HCT116 (cell line): ENCODE data around the gene RNF13. TPM values are rescaled to one million over a fixed set of nuclear protein-coding genes. Genes with fewer than 3 reads are reported as not detected.

Source experiments
- ATAC-seq: fragments of 200-7000 bp; cut with Tn5 transposase; 2 replicates; pipeline ENCODE4 v1.9.1; 2020; ENCODE audit warnings: mild to moderate bottlenecking, moderate library complexity
- BruUV-seq: library from RNA; stranded (reverse); fragments of 400-500 nt; replicated peaks from 2 replicates; lab custom pipeline; 2021; lab: Mats Ljungman, UMichigan
- CTCF ChIA-PET: fragments of 300-600 bp; sonication (Branson Sonifier 250); formaldehyde crosslinking; loops from one replicate; lab custom pipeline; 2021; ENCODE audit warnings: antibody characterized with exemption; lab: Charles Lee
- POLR2A ChIA-PET: fragments of 300-600, 350-600 bp; sonication (Branson Sonifier 250); formaldehyde crosslinking; loops from one replicate; lab custom pipeline; 2021; ENCODE audit warnings: antibody characterized with exemption; lab: Charles Lee
- RAD21 ChIA-PET, 2 experiments: fragments of 300-600 bp; sonication (Branson Sonifier 250); formaldehyde crosslinking; loops; one replicate each; lab custom pipeline; 2023; ENCODE audit warnings: low total read pairs in 2 of 2; ENCODE audit not compliant: uncharacterized antibody in 2 of 2, unreplicated experiment in 2 of 2, low non-redundant PET in 1 of 2; lab: Charles Lee
- DNase-seq: peaks from one replicate; pipeline ENCODE4 v3.0.0-alpha.2; 2010; ENCODE audit warnings: low read depth, low spot score
- H2AFZ ChIP-seq: fragments of 200-600 bp; shearing (Covaris generic), sonication (generic); 2 replicates; pipeline ENCODE4 v1.6.1; 2017; ENCODE audit warnings: low read depth, mixed run types, mixed read lengths, antibody characterized with exemption, low read length; ENCODE audit not compliant: poor library complexity, severe bottlenecking
- H3K27ac ChIP-seq: 2 replicates; pipeline ENCODE4 v1.5.1; 2012; ENCODE audit warnings: low read depth, low read length
- H3K27me3 ChIP-seq: fragments of 200-600 bp; sonication (generic); 2 replicates; pipeline ENCODE4 v1.6.1; 2016; ENCODE audit warnings: mixed run types, low read length, mixed read lengths; ENCODE audit not compliant: insufficient read depth
- H3K36me3 ChIP-seq, 2 experiments: fragments of 200-500 bp in 1 of 2; fragments of 200-600 bp in 1 of 2; sonication (Bioruptor generic) in 1 of 2; sonication (generic) in 1 of 2; 2 replicates each; pipeline versions ENCODE4 v1.5.1 to v1.6.1; 2014 to 2016; ENCODE audit warnings: low read length in 2 of 2, inconsistent platforms in 1 of 2, mixed read lengths in 1 of 2, mixed run types in 1 of 2; ENCODE audit not compliant: insufficient read depth in 2 of 2, control insufficient read depth in 1 of 2
- H3K4me1 ChIP-seq, 2 experiments: fragments of 200-600 bp in 1 of 2; sonication (generic) in 1 of 2; 2 replicates each; pipeline versions ENCODE4 v1.5.1 to v1.6.1; 2012 to 2017; ENCODE audit warnings: low read length in 2 of 2, inconsistent platforms in 1 of 2, mild to moderate bottlenecking in 1 of 2, mixed read lengths in 1 of 2, mixed run types in 1 of 2, moderate library complexity in 1 of 2; ENCODE audit not compliant: insufficient read depth in 2 of 2, control insufficient read depth in 1 of 2
- H3K4me2 ChIP-seq: fragments of 200-600 bp; sonication (generic); 2 replicates; pipeline ENCODE4 v1.6.1; 2017; ENCODE audit warnings: mixed run types, low read length, mixed read lengths
- H3K4me3 ChIP-seq, 2 experiments: fragments of 200-600 bp in 1 of 2; sonication (generic) in 1 of 2; replicated peaks in 1 of 2; 2 replicates each; pipeline ENCODE4 v1.5.1; 2011 to 2016; ENCODE audit warnings: low read length in 2 of 2, control low read depth in 1 of 2, low read depth in 1 of 2, mild to moderate bottlenecking in 1 of 2, mixed read lengths in 1 of 2, mixed run types in 1 of 2
- H3K79me2 ChIP-seq: fragments of 200-600 bp; sonication (generic); 2 replicates; pipeline ENCODE4 v1.6.1; 2017; ENCODE audit warnings: mild to moderate bottlenecking, mixed run types, low read length, moderate library complexity, mixed read lengths; ENCODE audit not compliant: insufficient read depth
- H3K9ac ChIP-seq: fragments of 200-600 bp; sonication (generic); 2 replicates; pipeline ENCODE4 v1.6.1; 2016; ENCODE audit warnings: low read length, mixed read lengths
- H3K9me2 ChIP-seq: fragments of 200-600 bp; sonication (generic), shearing (Covaris generic); 2 replicates; pipeline ENCODE4 v1.6.1; 2017; ENCODE audit warnings: mixed run types, mild to moderate bottlenecking, moderate library complexity; ENCODE audit not compliant: insufficient read depth
- H3K9me3 ChIP-seq, 2 experiments: fragments of 200-500 bp in 1 of 2; fragments of 200-600 bp in 1 of 2; sonication (Bioruptor generic) in 1 of 2; sonication (generic) in 1 of 2; 2 replicates each; pipeline ENCODE4 v1.6.1; 2014 to 2017; ENCODE audit warnings: low read length in 2 of 2, mixed read lengths in 2 of 2, inconsistent platforms in 1 of 2, low read depth in 1 of 2, mild to moderate bottlenecking in 1 of 2, mixed run types in 1 of 2, moderate library complexity in 1 of 2; ENCODE audit not compliant: control insufficient read depth in 1 of 2, insufficient read depth in 1 of 2
- H4K20me1 ChIP-seq: fragments of 200-600 bp; sonication (generic), shearing (Covaris generic); 2 replicates; pipeline ENCODE4 v1.6.1; 2017; ENCODE audit warnings: mixed run types, mild to moderate bottlenecking, moderate library complexity; ENCODE audit not compliant: insufficient read depth
- ELF1 ChIP-seq: IDR thresholded peaks from 2 replicates; pipeline ENCODE4 v1.6.1; 2012; ENCODE audit warnings: low read depth, borderline replicate concordance
- EZH2phosphoT487 ChIP-seq: fragments of 200-600 bp; IDR thresholded peaks from 2 replicates; pipeline ENCODE4 v1.6.1; 2018; ENCODE audit warnings: antibody characterized with exemption, borderline replicate concordance
- FOSL1 ChIP-seq: IDR thresholded peaks from 2 replicates; pipeline ENCODE4 v1.6.1; 2012; ENCODE audit warnings: low read depth
- RAD21 ChIP-seq: IDR thresholded peaks from 2 replicates; pipeline ENCODE4 v1.6.1; 2012; ENCODE audit warnings: low read depth, mild to moderate bottlenecking
- SP1 ChIP-seq: IDR thresholded peaks from 2 replicates; pipeline ENCODE4 v1.6.1; 2012; ENCODE audit warnings: low read depth
- SRF ChIP-seq: IDR thresholded peaks from 2 replicates; pipeline ENCODE4 v1.6.1; 2012; ENCODE audit warnings: low read depth
- TCF7L2 ChIP-seq: IDR thresholded peaks from 2 replicates; pipeline ENCODE4 v1.7.0; 2011; ENCODE audit warnings: borderline replicate concordance, inconsistent platforms; ENCODE audit not compliant: insufficient read depth, insufficient read length; ENCODE audit errors: extremely low read depth
- ZFX ChIP-seq: fragments of 450-650 bp; IDR thresholded peaks from 2 replicates; pipeline ENCODE4 v1.6.1; 2017
- ZNF274 ChIP-seq: fragments of 200-500 bp; sonication (Bioruptor generic); IDR thresholded peaks from 2 replicates; pipeline ENCODE4 v1.6.1; 2014; ENCODE audit warnings: mild to moderate bottlenecking, low read depth, low read length, inconsistent platforms
- intact Hi-C: fragments of 100-400 bp; cut with micrococcal nuclease; formaldehyde crosslinking; loops from 2 replicates; pipeline ENCODE4 v1.10.0; 2022
- total RNA-seq: library from RNA; stranded (reverse); gene quantifications from one replicate; pipeline ENCODE4 v1.2.1, GENCODE V29; 2021; ENCODE audit not compliant: unreplicated experiment
- TF ChIP-seq, protein P1 (sequence below), 3 experiments: fragments of 200-600 bp in 1 of 3; sonication (generic) in 1 of 3; IDR thresholded peaks in 2 of 3; conservative IDR thresholded peaks in 1 of 3; 2 replicates each; pipeline ENCODE4 v1.5.1; 2012 to 2017; ENCODE audit warnings: low read depth in 2 of 3, low read length in 2 of 3, antibody characterized with exemption in 1 of 3, borderline replicate concordance in 1 of 3, control low read depth in 1 of 3, mild to moderate bottlenecking in 1 of 3, mixed read lengths in 1 of 3, mixed run types in 1 of 3, moderate library complexity in 1 of 3; ENCODE audit not compliant: insufficient read depth in 1 of 3
- TF ChIP-seq, protein P2 (sequence below): IDR thresholded peaks from 2 replicates; pipeline ENCODE4 v1.6.1; 2012
- TF ChIP-seq, protein P3 (sequence below): IDR thresholded peaks from 2 replicates; pipeline ENCODE4 v1.6.1; 2012; ENCODE audit warnings: low read depth

Gene RNF13
- total RNA-seq, 1 experiment from 2014 or later, result 39.9 TPM

DNA sequence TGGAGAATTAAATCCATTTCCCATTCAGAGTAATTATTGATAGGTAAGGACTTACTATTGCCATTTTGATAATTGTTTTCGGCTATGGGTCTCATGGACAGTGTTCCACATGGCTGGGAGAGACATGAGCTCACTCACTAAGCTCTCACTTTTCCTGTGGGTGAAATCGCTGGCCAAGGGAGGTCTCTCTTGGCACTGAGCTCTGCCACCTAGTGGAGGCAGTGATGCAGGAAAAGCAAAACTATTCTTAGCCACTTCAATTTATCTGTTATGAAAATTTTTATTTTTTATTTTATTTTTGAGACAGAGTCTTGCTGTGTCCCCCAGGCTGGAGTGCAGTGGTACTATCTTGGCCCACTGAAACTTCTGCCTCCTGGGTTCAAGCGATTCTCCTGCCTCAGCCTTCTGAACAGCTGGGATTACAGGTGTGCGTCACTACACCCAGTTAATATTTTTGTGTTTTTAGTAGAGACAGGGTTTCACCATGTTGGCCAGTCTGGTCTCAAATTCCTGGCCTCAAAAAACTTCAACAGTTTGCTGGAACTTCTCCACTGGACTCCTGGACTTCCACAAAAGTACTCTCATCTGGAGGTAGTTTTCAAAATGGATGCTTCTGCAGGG, 4.7 kb upstream of the RNF13 start:
- peak; percentile 70 for DNase-seq
- no peaks in the 10 kb centered on the region for H4K20me1 ChIP-seq
- intact Hi-C loops, result loop anchor here (1.0 kb wide), 2 partner anchors 43 to 296 kb away; no protein-coding TSS in a partner anchor
- POLR2A ChIA-PET, result interaction anchor here (0.7 to 1.8 kb wide), 2 partner anchors 232 to 294 kb away, joined by 3 read pairs; no protein-coding TSS in a partner anchor
- no peak overlapping the region for H3K27ac ChIP-seq
- H3K4me1 ChIP-seq, result peaks cover 19 to 34% of the 10 kb centered on the region in 2 experiments
- H3K27me3 ChIP-seq, result no peaks in the 10 kb centered on the region
- peak overlapping the region; percentile 46; the same call in 1 of the 2 replicates for H3K4me2 ChIP-seq
- H3K79me2 ChIP-seq, result peaks cover 3% of the 10 kb centered on the region
- peak overlapping the region; percentile 21; the same call in 1 of the 2 replicates for H3K9ac ChIP-seq
- H3K9me2 ChIP-seq, result no peaks in the 10 kb centered on the region
- H3K4me3 ChIP-seq, result no peak overlapping the region
- CTCF ChIA-PET, result interaction anchor here (0.6 to 3.0 kb wide), 25 partner anchors 8 to 853 kb away, joined by 3 to 47 read pairs (median 4); partner anchors contain the start of gene COMMD2
- H3K36me3 ChIP-seq, result no peaks in the 10 kb centered on the region
- ATAC-seq, result peak; percentile 31
- peak overlapping the region; percentile 99 for H2AFZ ChIP-seq
- RAD21 ChIA-PET, result interaction anchor here (0.6 to 1.9 kb wide), 7 partner anchors 37 to 853 kb away, joined by 3 to 6 read pairs (median 3); no protein-coding TSS in a partner anchor
- no peaks in the 10 kb centered on the region for H3K9me3 ChIP-seq
- TF ChIP-seq, protein P1, sequence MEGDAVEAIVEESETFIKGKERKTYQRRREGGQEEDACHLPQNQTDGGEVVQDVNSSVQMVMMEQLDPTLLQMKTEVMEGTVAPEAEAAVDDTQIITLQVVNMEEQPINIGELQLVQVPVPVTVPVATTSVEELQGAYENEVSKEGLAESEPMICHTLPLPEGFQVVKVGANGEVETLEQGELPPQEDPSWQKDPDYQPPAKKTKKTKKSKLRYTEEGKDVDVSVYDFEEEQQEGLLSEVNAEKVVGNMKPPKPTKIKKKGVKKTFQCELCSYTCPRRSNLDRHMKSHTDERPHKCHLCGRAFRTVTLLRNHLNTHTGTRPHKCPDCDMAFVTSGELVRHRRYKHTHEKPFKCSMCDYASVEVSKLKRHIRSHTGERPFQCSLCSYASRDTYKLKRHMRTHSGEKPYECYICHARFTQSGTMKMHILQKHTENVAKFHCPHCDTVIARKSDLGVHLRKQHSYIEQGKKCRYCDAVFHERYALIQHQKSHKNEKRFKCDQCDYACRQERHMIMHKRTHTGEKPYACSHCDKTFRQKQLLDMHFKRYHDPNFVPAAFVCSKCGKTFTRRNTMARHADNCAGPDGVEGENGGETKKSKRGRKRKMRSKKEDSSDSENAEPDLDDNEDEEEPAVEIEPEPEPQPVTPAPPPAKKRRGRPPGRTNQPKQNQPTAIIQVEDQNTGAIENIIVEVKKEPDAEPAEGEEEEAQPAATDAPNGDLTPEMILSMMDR (IDR thresholded peaks at IDR 0.05 in 2 of 3, conservative IDR thresholded peaks at IDR 0.05 in 1 of 3; ENCODE audit: borderline replicate concordance in 1 of 3, insufficient read depth in 1 of 3, low read depth in 2 of 3, low read length in 2 of 3), result peak; percentile 67 to 91 (median 77)
- peak; percentile 74 for TF ChIP-seq RAD21
- no peak for TF ChIP-seq SRF
- TF ChIP-seq, protein P2, sequence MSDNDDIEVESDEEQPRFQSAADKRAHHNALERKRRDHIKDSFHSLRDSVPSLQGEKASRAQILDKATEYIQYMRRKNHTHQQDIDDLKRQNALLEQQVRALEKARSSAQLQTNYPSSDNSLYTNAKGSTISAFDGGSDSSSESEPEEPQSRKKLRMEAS, result peak; percentile 46; the same call in 1 of the 2 replicates
- no TSS peak for BruUV-seq

DNA sequence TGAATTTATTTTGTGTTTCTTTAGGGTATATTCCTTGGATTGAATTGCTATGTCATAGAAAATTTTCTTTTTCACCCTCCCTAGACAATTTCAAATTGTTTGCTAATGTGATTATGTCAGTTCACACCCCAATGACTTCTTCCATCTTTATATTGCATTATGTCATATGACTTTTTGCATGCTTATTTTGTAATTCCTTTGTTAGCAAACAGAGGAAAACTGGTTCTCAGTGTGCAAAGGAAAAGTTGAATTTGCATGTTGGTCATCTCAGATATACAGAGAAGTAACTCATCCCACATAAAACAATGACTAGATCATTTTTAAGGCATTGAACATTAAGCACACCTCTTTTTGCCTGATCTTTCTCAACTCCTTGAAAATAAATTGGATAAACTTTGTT, 3.3 kb upstream of the RNF13 start:
- H3K79me2 ChIP-seq, result peaks cover 17% of the 10 kb centered on the region
- H3K27me3 ChIP-seq, result no peaks in the 10 kb centered on the region
- DNase-seq (no peak), ATAC-seq (no peak)
- no peak overlapping the region for H3K27ac ChIP-seq
- no peaks in the 10 kb centered on the region for H3K9me2 ChIP-seq
- CTCF ChIA-PET, result interaction anchor here (2.7 to 3.0 kb wide), 2 partner anchors 10 to 44 kb away, joined by 13 to 47 read pairs; no protein-coding TSS in a partner anchor
- no peaks in the 10 kb centered on the region for H3K9me3 ChIP-seq
- H3K36me3 ChIP-seq, result no peaks in the 10 kb centered on the region
- RAD21 ChIA-PET, result no interaction called here
- intact Hi-C loops, result no loop called here
- H4K20me1 ChIP-seq, result 0 out of 2 replicates have a peak, but pooled peaks cover 6% of the 10 kb centered on the region
- no peak overlapping the region for H3K4me3 ChIP-seq
- POLR2A ChIA-PET, result no interaction called here
- H2AFZ ChIP-seq, result peak overlapping the region; percentile 98
- no TSS peak for BruUV-seq
- no peak overlapping the region for H3K9ac ChIP-seq
- peaks cover 21 to 43% of the 10 kb centered on the region in 2 experiments for H3K4me1 ChIP-seq
- no peak overlapping the region for H3K4me2 ChIP-seq
- TF ChIP-seq ZNF274 (no peak), ELF1 (no peak), EZH2phosphoT487 (no peak), FOSL1 (no peak), SP1 (no peak), ZFX (no peak), RAD21 (no peak), TCF7L2 (no peak)
- TF ChIP-seq, protein P3, sequence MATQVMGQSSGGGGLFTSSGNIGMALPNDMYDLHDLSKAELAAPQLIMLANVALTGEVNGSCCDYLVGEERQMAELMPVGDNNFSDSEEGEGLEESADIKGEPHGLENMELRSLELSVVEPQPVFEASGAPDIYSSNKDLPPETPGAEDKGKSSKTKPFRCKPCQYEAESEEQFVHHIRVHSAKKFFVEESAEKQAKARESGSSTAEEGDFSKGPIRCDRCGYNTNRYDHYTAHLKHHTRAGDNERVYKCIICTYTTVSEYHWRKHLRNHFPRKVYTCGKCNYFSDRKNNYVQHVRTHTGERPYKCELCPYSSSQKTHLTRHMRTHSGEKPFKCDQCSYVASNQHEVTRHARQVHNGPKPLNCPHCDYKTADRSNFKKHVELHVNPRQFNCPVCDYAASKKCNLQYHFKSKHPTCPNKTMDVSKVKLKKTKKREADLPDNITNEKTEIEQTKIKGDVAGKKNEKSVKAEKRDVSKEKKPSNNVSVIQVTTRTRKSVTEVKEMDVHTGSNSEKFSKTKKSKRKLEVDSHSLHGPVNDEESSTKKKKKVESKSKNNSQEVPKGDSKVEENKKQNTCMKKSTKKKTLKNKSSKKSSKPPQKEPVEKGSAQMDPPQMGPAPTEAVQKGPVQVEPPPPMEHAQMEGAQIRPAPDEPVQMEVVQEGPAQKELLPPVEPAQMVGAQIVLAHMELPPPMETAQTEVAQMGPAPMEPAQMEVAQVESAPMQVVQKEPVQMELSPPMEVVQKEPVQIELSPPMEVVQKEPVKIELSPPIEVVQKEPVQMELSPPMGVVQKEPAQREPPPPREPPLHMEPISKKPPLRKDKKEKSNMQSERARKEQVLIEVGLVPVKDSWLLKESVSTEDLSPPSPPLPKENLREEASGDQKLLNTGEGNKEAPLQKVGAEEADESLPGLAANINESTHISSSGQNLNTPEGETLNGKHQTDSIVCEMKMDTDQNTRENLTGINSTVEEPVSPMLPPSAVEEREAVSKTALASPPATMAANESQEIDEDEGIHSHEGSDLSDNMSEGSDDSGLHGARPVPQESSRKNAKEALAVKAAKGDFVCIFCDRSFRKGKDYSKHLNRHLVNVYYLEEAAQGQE, result no peak
- TF ChIP-seq, protein P2, result no peak
